Endothelial cell (in vitro differentiated cells): ENCODE measurements around the gene COG7. TPM values are rescaled to one million over a fixed set of nuclear protein-coding genes. Genes with fewer than 3 reads are reported as not detected.

Experiments
- DNase-seq: peaks from one replicate; pipeline ENCODE4 v3.0.0; 2021; ENCODE audit warnings: low spot score
- H3K27ac Mint-ChIP-seq: one replicate; pipeline ENCODE4 v1.8.0; 2021; ENCODE audit warnings: mixed read lengths, inconsistent platforms; ENCODE audit not compliant: unreplicated experiment
- H3K27me3 Mint-ChIP-seq: one replicate; pipeline ENCODE4 v1.8.0; 2021; ENCODE audit warnings: mild to moderate bottlenecking, moderate library complexity, mixed read lengths, inconsistent platforms; ENCODE audit not compliant: unreplicated experiment
- H3K36me3 Mint-ChIP-seq: one replicate; pipeline ENCODE4 v1.8.0; 2021; ENCODE audit warnings: mild to moderate bottlenecking, low read depth, mixed read lengths, inconsistent platforms; ENCODE audit not compliant: unreplicated experiment
- H3K4me1 Mint-ChIP-seq: one replicate; pipeline ENCODE4 v1.8.0; 2021; ENCODE audit warnings: mild to moderate bottlenecking, mixed read lengths, inconsistent platforms; ENCODE audit not compliant: unreplicated experiment
- H3K4me3 Mint-ChIP-seq: one replicate; pipeline ENCODE4 v1.8.0; 2021; ENCODE audit warnings: mild to moderate bottlenecking, mixed read lengths, inconsistent platforms; ENCODE audit not compliant: unreplicated experiment
- H3K9me3 Mint-ChIP-seq: one replicate; pipeline ENCODE4 v1.8.0; 2021; ENCODE audit warnings: mixed read lengths, inconsistent platforms; ENCODE audit not compliant: unreplicated experiment
- total RNA-seq: library from RNA; stranded (reverse); fragmentation: NEBNext Ultra II Directional; extraction: Animal tissue kit (Norgen Biotek cat#: 25700); gene quantifications from one replicate; pipeline ENCODE4 v1.2.1, GENCODE V29; 2021; ENCODE audit not compliant: unreplicated experiment
- TF ChIP-seq, protein P1 (sequence below): fragments of 200-600 bp; sonication (generic); IDR thresholded peaks from one replicate; pipeline ENCODE4 v1.5.0; 2021; ENCODE audit warnings: antibody characterized with exemption; ENCODE audit not compliant: unreplicated experiment

Gene COG7
- total RNA-seq, 1 donor from 2014 or later, result 10.1 TPM

DNA sequence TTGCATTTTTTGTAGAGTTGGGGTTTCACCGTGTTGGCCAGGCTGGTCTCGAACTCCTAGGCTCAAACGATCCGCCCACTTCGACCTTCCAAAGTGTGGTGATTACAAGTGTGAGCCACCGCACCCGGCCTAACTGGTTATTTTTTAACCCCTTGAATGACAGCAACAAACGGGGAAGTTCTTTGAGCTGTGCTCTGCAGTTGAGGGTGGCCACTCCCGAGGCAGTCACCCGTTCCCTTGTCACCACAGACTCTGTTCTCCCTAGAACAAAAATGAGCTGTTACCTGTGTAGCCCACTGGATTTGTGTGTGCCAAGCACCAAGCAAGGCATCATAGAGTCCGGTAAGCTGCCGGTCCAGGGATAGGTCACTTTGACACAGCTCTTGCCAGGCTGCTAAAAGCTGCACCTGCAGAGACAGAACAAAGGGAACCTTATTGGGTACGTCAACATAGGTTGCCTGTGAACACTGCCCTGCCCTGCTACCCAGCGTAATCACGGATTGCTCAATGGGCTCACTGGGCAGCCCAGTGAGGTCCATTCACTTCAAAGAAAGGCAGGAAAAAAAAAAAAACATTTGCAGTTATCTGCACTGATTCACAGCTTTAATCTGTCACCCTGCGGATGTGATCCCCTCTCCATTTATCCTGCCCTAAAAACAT is 19.6 kb downstream of the COG7 start:
- H3K4me3 Mint-ChIP-seq, result peak overlapping the region; percentile 42
- H3K4me1 Mint-ChIP-seq, result no peaks in the 10 kb centered on the region
- no peak overlapping the region for H3K27ac Mint-ChIP-seq
- no peaks in the 10 kb centered on the region for H3K27me3 Mint-ChIP-seq
- DNase-seq, result no peak
- no peaks in the 10 kb centered on the region for H3K9me3 Mint-ChIP-seq
- TF ChIP-seq, protein P1, sequence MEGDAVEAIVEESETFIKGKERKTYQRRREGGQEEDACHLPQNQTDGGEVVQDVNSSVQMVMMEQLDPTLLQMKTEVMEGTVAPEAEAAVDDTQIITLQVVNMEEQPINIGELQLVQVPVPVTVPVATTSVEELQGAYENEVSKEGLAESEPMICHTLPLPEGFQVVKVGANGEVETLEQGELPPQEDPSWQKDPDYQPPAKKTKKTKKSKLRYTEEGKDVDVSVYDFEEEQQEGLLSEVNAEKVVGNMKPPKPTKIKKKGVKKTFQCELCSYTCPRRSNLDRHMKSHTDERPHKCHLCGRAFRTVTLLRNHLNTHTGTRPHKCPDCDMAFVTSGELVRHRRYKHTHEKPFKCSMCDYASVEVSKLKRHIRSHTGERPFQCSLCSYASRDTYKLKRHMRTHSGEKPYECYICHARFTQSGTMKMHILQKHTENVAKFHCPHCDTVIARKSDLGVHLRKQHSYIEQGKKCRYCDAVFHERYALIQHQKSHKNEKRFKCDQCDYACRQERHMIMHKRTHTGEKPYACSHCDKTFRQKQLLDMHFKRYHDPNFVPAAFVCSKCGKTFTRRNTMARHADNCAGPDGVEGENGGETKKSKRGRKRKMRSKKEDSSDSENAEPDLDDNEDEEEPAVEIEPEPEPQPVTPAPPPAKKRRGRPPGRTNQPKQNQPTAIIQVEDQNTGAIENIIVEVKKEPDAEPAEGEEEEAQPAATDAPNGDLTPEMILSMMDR, result no peak
- no peaks in the 10 kb centered on the region for H3K36me3 Mint-ChIP-seq

DNA sequence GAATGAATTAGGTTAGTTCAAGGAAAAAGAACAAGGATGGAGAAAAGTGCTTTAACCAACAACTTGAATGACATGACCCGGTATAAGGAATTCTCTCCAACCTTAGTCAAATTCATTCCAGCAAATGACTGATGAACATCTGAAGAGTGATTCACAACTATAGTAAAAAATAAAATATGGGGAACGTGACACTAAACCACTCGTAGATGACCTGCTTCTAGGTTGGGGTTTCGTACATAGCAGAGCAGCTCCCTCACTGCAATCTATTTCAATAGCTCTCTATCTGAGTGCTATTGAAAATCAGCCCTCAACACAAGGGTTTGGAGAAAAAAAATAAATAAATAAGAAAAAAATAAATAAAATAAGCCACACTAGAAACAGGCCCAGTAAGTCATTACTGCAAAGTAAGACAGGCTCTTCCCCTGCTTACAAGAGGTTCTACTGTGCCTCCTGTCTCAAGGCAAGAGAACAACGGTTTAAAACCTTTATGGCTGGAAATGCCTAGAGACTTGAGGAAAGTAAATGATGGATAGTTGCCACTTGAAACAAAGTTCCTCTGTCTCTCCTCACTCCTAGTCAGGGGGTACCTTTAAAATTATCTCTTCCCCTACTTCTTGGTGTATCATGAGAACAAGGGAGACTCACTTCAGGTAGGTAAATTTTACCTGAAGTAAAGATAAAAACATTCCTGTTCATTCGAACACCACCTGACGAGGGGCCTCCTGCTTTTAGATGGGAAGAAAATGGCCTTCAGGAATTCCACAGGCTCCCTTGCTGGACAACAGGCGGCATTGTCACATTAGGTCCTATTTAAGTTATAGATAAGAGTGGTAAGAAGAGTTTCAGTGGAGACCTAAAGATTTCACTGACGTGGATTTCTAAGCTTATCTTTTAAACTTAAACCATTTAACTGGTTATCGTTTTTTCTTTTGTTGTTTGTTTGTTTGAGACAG is 20.5 kb downstream of the COG7 start:
- TF ChIP-seq, protein P1, result no peak
- no peak for DNase-seq
- Mint-ChIP-seq H3K27ac (no peak overlapping the region), H3K9me3 (no peaks in the 10 kb centered on the region), H3K27me3 (no peaks in the 10 kb centered on the region), H3K4me3 (no peak overlapping the region), H3K4me1 (no peaks in the 10 kb centered on the region), H3K36me3 (peaks cover 3% of the 10 kb centered on the region)

DNA sequence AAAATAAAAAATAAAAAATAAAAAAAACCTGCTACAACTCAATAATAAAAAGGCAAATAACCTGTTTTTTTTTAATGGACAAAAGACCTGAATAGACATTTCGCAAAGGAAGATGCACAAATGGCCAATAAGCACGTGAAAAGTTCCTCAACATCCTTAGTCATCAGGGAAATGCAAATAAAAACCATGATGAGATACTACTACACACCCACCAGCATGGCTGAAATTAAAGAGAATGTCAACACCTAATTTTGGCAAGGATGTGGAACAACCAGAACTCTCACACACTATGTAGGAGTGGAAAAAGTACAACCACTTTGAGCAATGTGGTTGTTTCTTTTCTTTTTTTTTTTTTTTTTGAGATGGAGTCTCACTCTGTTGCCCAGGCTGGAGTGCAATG is 24.6 kb downstream of the COG7 start:
- TF ChIP-seq, protein P1, result no peak
- peaks cover 4% of the 10 kb centered on the region for H3K36me3 Mint-ChIP-seq
- DNase-seq, result no peak
- no peaks in the 10 kb centered on the region for H3K9me3 Mint-ChIP-seq
- H3K27ac Mint-ChIP-seq, result no peak overlapping the region
- H3K4me1 Mint-ChIP-seq, result no peaks in the 10 kb centered on the region
- no peak overlapping the region for H3K4me3 Mint-ChIP-seq
- H3K27me3 Mint-ChIP-seq, result no peaks in the 10 kb centered on the region

DNA sequence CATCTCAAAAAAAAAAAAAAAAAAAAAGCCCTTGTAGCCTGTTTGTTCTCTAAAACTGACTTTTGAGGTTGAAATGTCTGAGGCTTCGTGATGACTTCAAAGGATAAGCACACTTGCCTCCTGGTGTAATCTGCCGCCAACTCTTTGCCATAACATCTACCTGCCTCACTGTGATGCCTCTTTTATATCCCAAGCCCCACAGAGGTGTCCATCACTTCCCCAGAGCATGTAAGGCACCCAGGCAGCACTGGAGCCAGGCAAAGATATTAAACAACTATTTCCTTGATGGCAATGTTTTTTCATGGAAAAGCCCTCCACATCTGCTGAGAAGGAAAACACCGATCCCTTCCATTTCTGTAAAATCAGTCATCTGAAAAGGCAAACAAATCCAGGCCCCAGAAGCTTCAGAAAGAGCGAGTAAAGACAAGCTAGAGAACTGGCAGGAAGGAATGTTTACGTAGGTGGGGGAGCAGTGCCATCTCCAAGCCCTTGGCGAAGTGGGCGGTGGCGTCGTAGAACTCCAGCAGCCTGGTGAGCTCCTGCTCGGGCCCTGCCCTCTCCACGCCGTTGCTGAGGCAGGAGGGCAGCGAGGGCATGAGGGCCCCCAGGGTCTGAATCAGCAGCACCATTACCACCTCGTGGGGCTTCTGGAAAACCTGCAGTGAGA is 28.6 kb downstream of the COG7 start:
- Mint-ChIP-seq H3K36me3 (peaks cover 4% of the 10 kb centered on the region), H3K4me3 (no peak overlapping the region), H3K27me3 (no peaks in the 10 kb centered on the region), H3K27ac (no peak overlapping the region), H3K9me3 (no peaks in the 10 kb centered on the region), H3K4me1 (peaks cover 5% of the 10 kb centered on the region)
- TF ChIP-seq, protein P1, result no peak
- DNase-seq, result no peak
